Colonic mucosa (tissue), 4 donors: ENCODE results near the gene ADAMTS17. TPM values are rescaled to one million over a fixed set of nuclear protein-coding genes. Genes with fewer than 3 reads are reported as not detected.

Source experiments
- DNase-seq: peaks from one replicate; pipeline ENCODE4 v3.0.0-alpha.2; 2020
- H3K27ac ChIP-seq: fragments of 200-600 bp; one replicate; pipeline ENCODE4 v1.8.0; 2021
- H3K27me3 ChIP-seq: fragments of 200-600 bp; one replicate; pipeline ENCODE4 v1.8.0; 2021
- H3K36me3 ChIP-seq: fragments of 200-600 bp; one replicate; pipeline ENCODE4 v1.8.0; 2021
- H3K4me1 ChIP-seq: fragments of 200-600 bp; one replicate; pipeline ENCODE4 v1.8.0; 2021; ENCODE audit warnings: mild to moderate bottlenecking
- H3K4me3 ChIP-seq: fragments of 200-600 bp; one replicate; pipeline ENCODE4 v1.8.0; 2021
- H3K9ac ChIP-seq, 2 donors: one replicate each; pipeline ENCODE4 v1.7.0; 2013; ENCODE audit warnings: control low read depth in 2 of 2, low read depth in 2 of 2, low read length in 2 of 2
- H3K9me3 ChIP-seq: fragments of 200-600 bp; one replicate; pipeline ENCODE4 v1.8.0; 2021
- intact Hi-C: fragments of 100-400 bp; cut with DNase I; formaldehyde crosslinking; loops from one replicate; pipeline ENCODE4 v1.14.1; 2022
- total RNA-seq, 2 donors: library from RNA; stranded (reverse); fragmentation: NEBNext Ultra II Directional in 1 of 2; extraction: Animal tissue kit (Norgen Biotek cat#: 25700) in 1 of 2; gene quantifications; one replicate each; pipeline ENCODE4 v1.2.1, GENCODE V29; 2021
- TF ChIP-seq, protein P1 (sequence below): fragments of 200-600 bp; IDR thresholded peaks from one replicate; pipeline ENCODE4 v1.8.0; 2022; ENCODE audit warnings: antibody characterized with exemption, mild to moderate bottlenecking
- donor health status: healthy.
- donor health status: DM: no; HTN: no; CAD: no.
- donor health status: DM: no; HTN: no; CAD: no.

The ADAMTS17 gene
- total RNA-seq, 2 donors from 2014 or later = 4.2 to 8.3 TPM

DNA sequence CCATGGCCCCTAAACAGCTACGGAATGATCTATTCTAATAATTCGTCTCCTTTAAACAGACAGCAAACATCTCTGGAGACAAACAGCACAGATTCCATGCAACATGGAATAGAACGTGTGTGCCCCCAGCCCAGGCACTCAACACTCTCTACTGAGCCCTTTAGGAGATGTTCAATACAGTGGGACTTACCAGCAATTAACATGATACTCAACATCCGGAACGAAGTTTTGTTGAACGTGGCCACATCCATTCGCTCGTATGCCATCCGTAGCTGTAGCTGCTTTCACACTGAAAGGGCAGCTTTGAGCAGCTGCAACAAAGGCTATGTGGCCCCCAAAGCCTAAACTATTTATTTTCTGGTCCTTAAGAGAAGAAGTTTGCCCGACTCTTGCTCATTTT, 3.5 kb downstream of the ADAMTS17 start:
- Histone ChIP-seq H3K9ac (no peak overlapping the region), H3K27me3 (no peaks in the 10 kb centered on the region), H3K36me3 (no peaks in the 10 kb centered on the region), H3K9me3 (no peaks in the 10 kb centered on the region), H3K4me3 (no peak overlapping the region), H3K4me1 (no peaks in the 10 kb centered on the region), H3K27ac (no peak overlapping the region)
- intact Hi-C loops = loop anchor here (2.0 kb wide), 1 partner anchor 409 kb away; no protein-coding TSS in a partner anchor
- TF ChIP-seq, protein P1, sequence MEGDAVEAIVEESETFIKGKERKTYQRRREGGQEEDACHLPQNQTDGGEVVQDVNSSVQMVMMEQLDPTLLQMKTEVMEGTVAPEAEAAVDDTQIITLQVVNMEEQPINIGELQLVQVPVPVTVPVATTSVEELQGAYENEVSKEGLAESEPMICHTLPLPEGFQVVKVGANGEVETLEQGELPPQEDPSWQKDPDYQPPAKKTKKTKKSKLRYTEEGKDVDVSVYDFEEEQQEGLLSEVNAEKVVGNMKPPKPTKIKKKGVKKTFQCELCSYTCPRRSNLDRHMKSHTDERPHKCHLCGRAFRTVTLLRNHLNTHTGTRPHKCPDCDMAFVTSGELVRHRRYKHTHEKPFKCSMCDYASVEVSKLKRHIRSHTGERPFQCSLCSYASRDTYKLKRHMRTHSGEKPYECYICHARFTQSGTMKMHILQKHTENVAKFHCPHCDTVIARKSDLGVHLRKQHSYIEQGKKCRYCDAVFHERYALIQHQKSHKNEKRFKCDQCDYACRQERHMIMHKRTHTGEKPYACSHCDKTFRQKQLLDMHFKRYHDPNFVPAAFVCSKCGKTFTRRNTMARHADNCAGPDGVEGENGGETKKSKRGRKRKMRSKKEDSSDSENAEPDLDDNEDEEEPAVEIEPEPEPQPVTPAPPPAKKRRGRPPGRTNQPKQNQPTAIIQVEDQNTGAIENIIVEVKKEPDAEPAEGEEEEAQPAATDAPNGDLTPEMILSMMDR = no peak
- no peak for DNase-seq

DNA sequence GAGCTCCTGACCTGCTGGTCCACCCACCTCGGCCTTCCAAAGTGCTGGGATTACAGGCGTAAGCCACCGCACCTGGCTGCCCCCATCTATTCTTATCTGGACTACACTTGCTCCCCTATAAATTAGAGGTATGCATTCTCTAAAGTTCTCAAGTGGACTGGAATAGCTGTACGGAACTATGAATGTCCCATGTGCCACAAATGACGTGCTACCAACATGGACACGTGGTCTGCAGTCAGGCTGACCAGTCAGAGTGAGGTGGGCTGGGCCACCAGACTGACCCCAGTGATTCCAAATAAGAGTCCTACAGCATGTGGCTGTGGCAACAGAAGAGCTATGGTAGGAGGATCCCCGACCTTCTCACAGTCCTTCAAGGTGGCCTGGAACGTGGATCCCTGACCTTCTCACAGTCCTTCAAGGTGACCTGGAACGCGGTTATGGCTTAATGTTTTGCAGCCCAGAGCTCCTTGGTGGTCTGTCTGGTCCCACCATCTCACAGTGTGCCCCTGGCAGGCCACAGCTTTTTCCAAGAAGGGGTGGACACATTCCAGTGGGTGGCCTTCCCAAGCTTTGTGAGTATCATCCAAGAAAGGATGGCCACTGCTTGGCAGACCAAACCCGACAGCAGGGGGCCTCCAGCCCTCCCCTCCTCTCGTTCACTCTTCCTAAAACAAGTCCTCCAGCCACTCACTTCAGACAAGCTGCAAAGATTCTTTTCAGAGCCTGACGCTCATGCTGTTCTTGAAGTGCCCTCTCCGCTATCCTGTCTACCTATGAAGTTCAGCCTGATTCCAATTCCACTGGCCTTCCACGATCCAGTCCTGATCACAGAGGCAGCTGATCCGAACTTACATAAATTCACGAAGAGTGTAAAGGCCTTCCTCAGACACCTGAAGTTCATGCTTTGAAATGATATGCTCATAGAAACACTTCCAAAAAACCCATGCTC, 4.4 kb downstream of the ADAMTS17 start:
- Histone ChIP-seq H3K27ac (no peak overlapping the region), H3K9me3 (no peaks in the 10 kb centered on the region), H3K36me3 (no peaks in the 10 kb centered on the region), H3K27me3 (no peaks in the 10 kb centered on the region), H3K9ac (no peak overlapping the region), H3K4me3 (no peak overlapping the region), H3K4me1 (no peaks in the 10 kb centered on the region)
- no peak for DNase-seq
- TF ChIP-seq, protein P1 = no peak
- intact Hi-C loops = loop anchor here (2.0 kb wide), 1 partner anchor 409 kb away; no protein-coding TSS in a partner anchor

DNA sequence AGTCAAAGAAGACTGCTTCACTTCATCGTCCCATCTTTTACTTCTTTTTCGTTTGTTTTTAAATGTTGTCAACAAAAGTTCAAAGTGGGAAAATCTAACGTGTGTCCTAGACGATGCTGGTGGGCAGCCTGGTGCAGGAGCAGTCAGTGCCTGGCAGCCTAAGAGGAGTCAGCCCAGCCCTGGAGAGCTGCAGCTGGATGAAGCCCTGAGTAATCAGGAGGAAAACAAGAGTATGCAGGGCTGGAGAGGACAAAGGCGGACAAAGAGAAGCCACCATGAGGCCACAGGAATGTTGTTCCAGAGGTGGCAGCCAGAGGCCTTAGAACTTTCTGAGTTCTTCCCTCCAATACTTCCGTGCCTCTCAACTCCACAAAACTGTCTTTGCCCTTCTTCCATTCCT, 5.7 kb downstream of the ADAMTS17 start:
- TF ChIP-seq, protein P1 = no peak
- H3K27me3 ChIP-seq = no peaks in the 10 kb centered on the region
- intact Hi-C loops = no loop called here
- H3K27ac ChIP-seq = no peak overlapping the region
- H3K9me3 ChIP-seq = no peaks in the 10 kb centered on the region
- no peak for DNase-seq
- H3K36me3 ChIP-seq = no peaks in the 10 kb centered on the region
- no peak overlapping the region for H3K4me3 ChIP-seq
- no peak overlapping the region for H3K9ac ChIP-seq
- no peaks in the 10 kb centered on the region for H3K4me1 ChIP-seq

DNA sequence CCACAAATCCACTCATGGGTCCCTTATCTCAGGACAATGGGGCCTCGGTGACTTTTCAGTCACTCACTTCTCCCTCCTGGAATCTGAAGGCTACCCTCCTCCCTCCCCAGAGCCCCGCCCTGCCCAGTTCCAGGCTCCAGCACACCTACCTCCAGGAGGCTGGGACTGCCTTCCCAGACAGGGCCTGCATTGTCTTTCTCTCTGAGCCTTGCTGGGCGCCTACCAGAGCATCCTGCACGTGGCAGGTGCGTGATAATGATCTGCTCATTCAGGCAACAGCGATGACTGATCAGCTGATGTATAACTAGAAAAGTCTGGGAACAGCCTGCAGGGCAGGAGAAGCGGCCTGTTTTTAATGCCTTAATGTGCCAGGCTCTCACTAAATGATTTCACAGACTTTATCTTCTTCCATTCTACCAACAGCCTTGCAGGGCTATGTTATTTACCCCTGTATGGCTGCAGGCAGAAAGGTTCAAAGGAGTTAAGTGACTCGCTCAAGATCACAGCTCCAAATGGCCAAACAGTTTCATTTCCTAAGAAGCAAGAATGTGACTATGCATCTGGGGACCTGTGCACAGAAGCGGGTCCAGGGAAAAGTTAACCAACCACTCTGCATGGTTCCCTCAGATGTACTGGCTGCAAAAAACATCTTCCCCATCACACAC, 6.3 kb downstream of the ADAMTS17 start:
- H3K36me3 ChIP-seq = no peaks in the 10 kb centered on the region
- no peak overlapping the region for H3K27ac ChIP-seq
- H3K9ac ChIP-seq = no peak overlapping the region
- no peaks in the 10 kb centered on the region for H3K9me3 ChIP-seq
- no peaks in the 10 kb centered on the region for H3K27me3 ChIP-seq
- TF ChIP-seq, protein P1 = no peak
- intact Hi-C loops = no loop called here
- H3K4me1 ChIP-seq = no peaks in the 10 kb centered on the region
- DNase-seq = no peak
- no peak overlapping the region for H3K4me3 ChIP-seq

- TF ChIP-seq, protein P1 = no peak
- Histone ChIP-seq H3K4me1 (no peaks in the 10 kb centered on the region), H3K9ac (no peak overlapping the region), H3K4me3 (no peak overlapping the region), H3K9me3 (no peaks in the 10 kb centered on the region), H3K27me3 (no peaks in the 10 kb centered on the region), H3K36me3 (no peaks in the 10 kb centered on the region), H3K27ac (no peak overlapping the region)
- no peak for DNase-seq
- intact Hi-C loops = no loop called here
Measured at GRCh38 chr15:100334905-100335304, 6.9 kb downstream of the ADAMTS17 start.
